ENCODE measurements around the gene NCOA7. TPM values are rescaled to one million over a fixed set of nuclear protein-coding genes. Genes with fewer than 3 reads are reported as not detected.
A peak's percentile ranks its signal among the peaks of the same experiment; 100 is the strongest.

Gene NCOA7
- total RNA-seq, 1 experiment from 2014 or later: 37.3 TPM

DNA sequence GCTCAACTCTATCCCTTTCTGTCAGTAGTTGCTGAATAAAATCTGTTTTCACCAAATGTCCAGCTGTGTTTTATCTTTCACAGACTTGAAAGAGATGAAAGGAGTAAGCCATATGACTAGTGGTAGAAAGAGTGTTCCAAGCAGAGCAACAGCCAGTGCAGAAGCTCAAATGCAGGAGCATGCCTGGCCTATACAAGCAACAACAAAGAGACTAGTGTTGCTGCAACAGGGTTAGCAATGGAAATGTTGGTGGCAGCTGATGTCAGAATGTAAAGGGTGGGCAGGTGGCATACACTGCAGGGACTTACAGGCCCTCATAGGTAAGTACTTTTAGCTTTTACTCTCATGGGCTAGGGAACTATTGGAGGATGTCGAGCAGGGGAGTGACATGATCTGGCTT is 160.6 kb downstream of the NCOA7 start:
- no peak for DNase-seq (ENCODE audit: low read depth, low spot score)
- TF ChIP-seq, protein P1, sequence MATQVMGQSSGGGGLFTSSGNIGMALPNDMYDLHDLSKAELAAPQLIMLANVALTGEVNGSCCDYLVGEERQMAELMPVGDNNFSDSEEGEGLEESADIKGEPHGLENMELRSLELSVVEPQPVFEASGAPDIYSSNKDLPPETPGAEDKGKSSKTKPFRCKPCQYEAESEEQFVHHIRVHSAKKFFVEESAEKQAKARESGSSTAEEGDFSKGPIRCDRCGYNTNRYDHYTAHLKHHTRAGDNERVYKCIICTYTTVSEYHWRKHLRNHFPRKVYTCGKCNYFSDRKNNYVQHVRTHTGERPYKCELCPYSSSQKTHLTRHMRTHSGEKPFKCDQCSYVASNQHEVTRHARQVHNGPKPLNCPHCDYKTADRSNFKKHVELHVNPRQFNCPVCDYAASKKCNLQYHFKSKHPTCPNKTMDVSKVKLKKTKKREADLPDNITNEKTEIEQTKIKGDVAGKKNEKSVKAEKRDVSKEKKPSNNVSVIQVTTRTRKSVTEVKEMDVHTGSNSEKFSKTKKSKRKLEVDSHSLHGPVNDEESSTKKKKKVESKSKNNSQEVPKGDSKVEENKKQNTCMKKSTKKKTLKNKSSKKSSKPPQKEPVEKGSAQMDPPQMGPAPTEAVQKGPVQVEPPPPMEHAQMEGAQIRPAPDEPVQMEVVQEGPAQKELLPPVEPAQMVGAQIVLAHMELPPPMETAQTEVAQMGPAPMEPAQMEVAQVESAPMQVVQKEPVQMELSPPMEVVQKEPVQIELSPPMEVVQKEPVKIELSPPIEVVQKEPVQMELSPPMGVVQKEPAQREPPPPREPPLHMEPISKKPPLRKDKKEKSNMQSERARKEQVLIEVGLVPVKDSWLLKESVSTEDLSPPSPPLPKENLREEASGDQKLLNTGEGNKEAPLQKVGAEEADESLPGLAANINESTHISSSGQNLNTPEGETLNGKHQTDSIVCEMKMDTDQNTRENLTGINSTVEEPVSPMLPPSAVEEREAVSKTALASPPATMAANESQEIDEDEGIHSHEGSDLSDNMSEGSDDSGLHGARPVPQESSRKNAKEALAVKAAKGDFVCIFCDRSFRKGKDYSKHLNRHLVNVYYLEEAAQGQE (IDR thresholded peaks at IDR 0.05; ENCODE audit: insufficient read depth in 1 of 2, low read depth in 2 of 2, low read length in 1 of 2): no peak
- TF ChIP-seq POLR2AphosphoS5 (IDR thresholded peaks at IDR 0.05; ENCODE audit: low read depth, low read length): no peak
- no peak for TF ChIP-seq TCF7L2 (IDR thresholded peaks at IDR 0.05; ENCODE audit: low read depth, low read length)
- TF ChIP-seq, protein P2, sequence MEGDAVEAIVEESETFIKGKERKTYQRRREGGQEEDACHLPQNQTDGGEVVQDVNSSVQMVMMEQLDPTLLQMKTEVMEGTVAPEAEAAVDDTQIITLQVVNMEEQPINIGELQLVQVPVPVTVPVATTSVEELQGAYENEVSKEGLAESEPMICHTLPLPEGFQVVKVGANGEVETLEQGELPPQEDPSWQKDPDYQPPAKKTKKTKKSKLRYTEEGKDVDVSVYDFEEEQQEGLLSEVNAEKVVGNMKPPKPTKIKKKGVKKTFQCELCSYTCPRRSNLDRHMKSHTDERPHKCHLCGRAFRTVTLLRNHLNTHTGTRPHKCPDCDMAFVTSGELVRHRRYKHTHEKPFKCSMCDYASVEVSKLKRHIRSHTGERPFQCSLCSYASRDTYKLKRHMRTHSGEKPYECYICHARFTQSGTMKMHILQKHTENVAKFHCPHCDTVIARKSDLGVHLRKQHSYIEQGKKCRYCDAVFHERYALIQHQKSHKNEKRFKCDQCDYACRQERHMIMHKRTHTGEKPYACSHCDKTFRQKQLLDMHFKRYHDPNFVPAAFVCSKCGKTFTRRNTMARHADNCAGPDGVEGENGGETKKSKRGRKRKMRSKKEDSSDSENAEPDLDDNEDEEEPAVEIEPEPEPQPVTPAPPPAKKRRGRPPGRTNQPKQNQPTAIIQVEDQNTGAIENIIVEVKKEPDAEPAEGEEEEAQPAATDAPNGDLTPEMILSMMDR (IDR thresholded peaks at IDR 0.05): no peak
- no peak for TF ChIP-seq SIN3A (IDR thresholded peaks at IDR 0.05; ENCODE audit: borderline replicate concordance, insufficient read depth, low read depth, low read length)
- intact Hi-C loops (cut with micrococcal nuclease; ENCODE audit: unreplicated experiment): no loop called here
- no peak overlapping the region for H3K27ac ChIP-seq (ENCODE audit: low read length)
- no peaks in the 10 kb centered on the region for H3K9me3 ChIP-seq (ENCODE audit: control insufficient read depth, insufficient read depth, low read depth, low read length)
- POLR2A ChIA-PET: no interaction called here
- no peaks in the 10 kb centered on the region for H3K36me3 ChIP-seq (ENCODE audit: control insufficient read depth, insufficient read depth, low read length)
- H3K4me3 ChIP-seq (ENCODE audit: low read depth in 2 of 2, low read length in 2 of 2): no peak overlapping the region
- ATAC-seq: no peak
- H3K27me3 ChIP-seq (ENCODE audit: control insufficient read depth, insufficient read depth, low read length): 0 out of 2 replicates have a peak, but pooled peaks cover 2% of the 10 kb centered on the region
- CTCF ChIA-PET: interaction anchor here (1.0 kb wide), 1 partner anchor 63 kb away, joined by 3 read pairs; no protein-coding TSS in a partner anchor
- no TSS peak for BruUV-seq (replicated peaks)
- H3K4me1 ChIP-seq (ENCODE audit: control insufficient read depth, insufficient read depth, low read length): peaks cover 10% of the 10 kb centered on the region
- in situ Hi-C loops (cut with HindIII; ENCODE audit: low pct_unique_long_range_greater_than_20kb, low sequenced_read_pairs): no loop called here

DNA sequence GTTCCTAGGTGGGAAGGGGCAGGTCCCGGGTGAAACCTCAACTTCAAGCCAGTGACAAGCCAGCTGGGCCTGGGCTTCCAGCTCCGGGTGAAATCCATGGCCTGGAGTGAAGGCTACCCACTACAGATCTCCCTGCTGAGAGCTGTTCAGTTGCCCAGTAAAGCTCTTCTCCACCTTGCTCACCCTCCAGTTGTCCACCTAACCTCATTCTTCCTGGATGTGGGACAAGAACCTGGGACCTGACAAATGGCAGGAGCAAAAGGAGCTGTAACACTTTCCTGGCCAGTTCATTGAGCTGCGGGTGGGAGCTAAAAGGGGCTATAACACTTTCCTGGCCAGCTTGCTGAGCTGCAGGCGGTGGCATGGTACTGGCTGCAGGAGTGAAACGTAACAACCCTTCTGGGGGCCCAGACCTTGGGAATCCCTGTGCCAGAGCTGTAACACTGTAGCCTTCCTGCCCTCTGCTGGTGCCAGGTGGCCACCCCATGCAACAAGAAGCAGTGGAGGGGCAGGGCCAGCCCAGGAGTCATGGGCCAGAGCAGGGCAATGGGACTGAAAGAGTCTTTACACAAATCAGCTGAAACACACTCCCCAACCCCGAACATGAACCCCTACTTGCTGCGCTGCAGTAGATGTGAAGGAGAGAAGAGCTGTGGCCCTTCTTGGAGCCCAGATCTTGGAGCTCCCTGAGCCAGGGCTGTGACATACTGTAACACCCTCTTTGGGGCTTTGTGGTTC is 162.2 kb downstream of the NCOA7 start:
- in situ Hi-C loops (cut with HindIII; ENCODE audit: low pct_unique_long_range_greater_than_20kb, low sequenced_read_pairs): no loop called here
- intact Hi-C loops (cut with micrococcal nuclease; ENCODE audit: unreplicated experiment): loop anchor here (2.0 kb wide), 1 partner anchor 94 kb away; no protein-coding TSS in a partner anchor
- ChIA-PET CTCF (interaction anchor here (0.7 to 2.9 kb wide), 4 partner anchors 161 to 623 kb away, joined by 3 to 12 read pairs (median 6); partner anchors contain the start of gene NCOA7), POLR2A (no interaction called here)
- Histone ChIP-seq H3K27me3 (ENCODE audit: control insufficient read depth, insufficient read depth, low read length) (no peaks in the 10 kb centered on the region), H3K36me3 (ENCODE audit: control insufficient read depth, insufficient read depth, low read length) (no peaks in the 10 kb centered on the region), H3K4me3 (ENCODE audit: low read depth in 2 of 2, low read length in 2 of 2) (no peak overlapping the region), H3K9me3 (ENCODE audit: control insufficient read depth, insufficient read depth, low read depth, low read length) (no peaks in the 10 kb centered on the region), H3K4me1 (ENCODE audit: control insufficient read depth, insufficient read depth, low read length) (peaks cover 17% of the 10 kb centered on the region), H3K27ac (ENCODE audit: low read length) (no peak overlapping the region)
- no peak for DNase-seq (ENCODE audit: low read depth, low spot score)
- no TSS peak for BruUV-seq (replicated peaks)
- TF ChIP-seq, protein P2 (IDR thresholded peaks at IDR 0.05): peak; percentile 67
- TF ChIP-seq, protein P1 (IDR thresholded peaks at IDR 0.05; ENCODE audit: insufficient read depth in 1 of 2, low read depth in 2 of 2, low read length in 1 of 2): no peak
- TF ChIP-seq POLR2AphosphoS5 (IDR thresholded peaks at IDR 0.05; ENCODE audit: low read depth, low read length): no peak
- ATAC-seq: peak; percentile 59

All from Panc1 (cell line).